ENCODE results near the gene GALNT17.
"Not testable (repeated sequence)": the region's sequence is repeated elsewhere in the genome, so short reads cannot be mapped to it uniquely, and the experiment has no call there.

GALNT17 gene

GRCh38 chr7:71237945-71238344 is 106.0 kb downstream of the GALNT17 start:
- no peak for DNase-seq

DNA sequence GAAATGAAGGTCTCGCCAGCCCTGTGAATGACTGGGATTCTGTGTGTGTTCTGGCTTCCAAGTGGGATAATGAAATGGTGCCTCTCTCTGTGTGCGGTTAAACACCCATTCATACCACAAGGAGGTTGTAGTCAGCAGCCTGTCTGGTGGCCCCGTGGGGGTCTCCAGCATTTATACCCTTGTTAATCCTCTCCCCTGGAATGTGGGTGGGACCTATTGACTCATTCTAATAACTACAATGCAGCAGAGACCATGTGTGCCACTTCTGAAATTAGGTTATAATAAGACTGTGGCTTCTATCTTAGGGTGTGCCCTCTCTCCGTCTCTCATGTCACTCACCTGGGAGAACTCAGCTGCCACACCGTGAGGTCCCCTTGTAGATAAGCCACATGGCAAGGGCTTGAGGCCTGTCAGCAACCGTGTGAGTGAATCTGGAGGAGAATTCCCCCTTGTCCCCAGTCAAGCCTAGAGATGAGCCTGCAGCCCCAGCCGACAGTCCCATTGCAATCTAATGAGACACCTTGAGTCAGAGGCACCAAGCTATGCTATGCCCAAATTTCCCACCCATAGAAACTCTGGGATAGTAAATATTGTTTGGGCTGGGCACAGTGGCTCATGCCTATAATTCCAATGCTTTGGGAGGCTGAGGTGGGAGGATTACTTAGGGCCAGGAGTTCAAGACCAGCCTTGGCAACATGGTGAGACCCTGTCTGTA is 106.8 kb downstream of the GALNT17 start:
- no peak for DNase-seq

GRCh38 chr7:71239586-71240268 is 107.8 kb downstream of the GALNT17 start:
- DNase-seq = no peak

- DNase-seq = no peak
Measured at GRCh38 chr7:71243736-71244410, 111.9 kb downstream of the GALNT17 start.

DNA sequence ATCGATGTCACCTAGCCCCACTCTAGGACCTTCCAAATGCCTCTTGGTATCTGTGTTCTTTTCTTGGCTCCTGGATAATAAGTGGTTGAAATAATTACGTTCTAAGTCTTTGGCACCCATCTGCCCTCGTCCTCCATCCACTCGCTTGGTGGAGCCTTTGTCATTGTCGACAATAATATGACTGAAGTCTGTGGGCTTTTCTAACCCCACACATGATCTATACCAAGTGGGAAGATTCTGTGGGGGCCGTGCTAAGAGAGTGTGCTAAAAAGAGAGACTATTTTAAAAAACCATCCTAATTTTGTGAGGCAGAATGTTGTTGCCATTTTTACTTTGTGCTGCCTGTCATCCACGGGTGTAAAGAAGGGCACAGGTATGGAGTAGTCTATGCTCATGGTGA is 113.1 kb downstream of the GALNT17 start:
- DNase-seq = no peak

DNA sequence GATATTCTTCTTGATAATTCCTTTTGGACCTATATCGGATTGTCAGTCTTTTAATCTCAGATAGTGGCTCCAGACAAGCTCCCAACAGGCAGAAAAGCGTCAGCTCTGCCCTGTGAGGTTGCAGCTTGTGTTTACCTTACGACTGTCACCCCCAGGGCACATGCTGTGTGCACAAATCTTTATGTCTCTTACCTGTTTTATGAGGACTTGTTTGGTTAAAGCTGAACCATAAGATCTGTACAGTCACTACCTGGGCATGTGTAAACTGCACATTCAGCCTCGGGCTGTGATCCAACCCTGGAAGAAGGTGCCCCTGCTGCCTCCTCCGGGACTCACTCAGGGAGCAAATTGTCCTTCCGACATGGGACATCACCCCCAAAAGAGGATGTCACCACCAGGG is 119.8 kb downstream of the GALNT17 start:
- no peak for DNase-seq

GRCh38 chr7:71254751-71255150 is 122.8 kb downstream of the GALNT17 start:
- DNase-seq = no peak

DNA sequence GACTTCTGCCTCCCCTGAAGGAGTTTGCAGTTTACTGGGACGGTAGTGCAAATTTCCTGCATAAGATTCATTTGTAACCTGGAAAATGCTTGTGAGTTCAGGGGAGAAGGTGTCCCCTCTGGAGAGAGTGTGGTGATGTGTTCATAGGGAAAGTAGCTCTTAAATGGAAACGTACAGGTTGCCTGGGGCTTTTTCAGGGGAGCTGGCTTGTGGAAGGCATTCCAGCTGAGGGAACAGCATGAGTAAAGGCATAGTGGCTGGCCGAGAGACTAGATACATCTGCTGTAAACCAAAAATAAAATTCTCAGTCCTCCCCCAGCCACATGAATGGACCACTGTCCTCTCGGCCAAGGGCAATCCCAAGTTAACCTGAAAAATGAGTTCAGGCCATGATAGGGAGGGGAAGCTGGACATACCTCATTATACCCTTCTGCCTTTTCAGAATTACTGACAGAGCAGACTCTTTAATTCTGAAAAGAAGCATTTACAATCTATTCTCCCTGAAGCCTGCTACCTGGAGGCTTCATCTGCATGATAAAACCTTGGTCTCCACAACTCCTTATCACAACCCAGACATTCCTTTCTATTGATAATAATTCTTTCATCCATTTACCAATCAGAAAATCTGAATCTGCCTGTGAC is 123.7 kb downstream of the GALNT17 start:
- no peak for DNase-seq

DNA sequence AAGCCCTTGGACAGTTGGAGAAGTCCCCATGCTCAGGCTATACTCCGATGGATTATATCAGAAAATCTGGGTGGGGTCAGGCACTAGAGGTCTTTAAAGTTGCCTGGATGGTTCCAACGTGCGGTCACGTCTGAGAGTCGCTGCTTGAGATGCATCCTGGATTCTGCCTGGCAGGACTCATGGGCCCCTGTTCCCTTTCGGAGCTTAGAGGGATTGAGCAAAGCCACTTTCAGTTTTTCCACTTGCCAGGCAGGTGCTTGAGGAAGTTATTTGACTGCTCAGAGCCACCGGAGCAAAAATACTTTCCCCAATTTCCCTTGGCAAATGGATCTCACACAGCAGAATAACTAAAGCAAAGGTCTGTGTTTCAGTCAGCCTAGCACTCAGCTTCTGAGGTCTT is 129.1 kb downstream of the GALNT17 start:
- no peak for DNase-seq

- not testable (repeated sequence) for DNase-seq
Measured at GRCh38 chr7:71262834-71263233, 130.9 kb downstream of the GALNT17 start.

DNA sequence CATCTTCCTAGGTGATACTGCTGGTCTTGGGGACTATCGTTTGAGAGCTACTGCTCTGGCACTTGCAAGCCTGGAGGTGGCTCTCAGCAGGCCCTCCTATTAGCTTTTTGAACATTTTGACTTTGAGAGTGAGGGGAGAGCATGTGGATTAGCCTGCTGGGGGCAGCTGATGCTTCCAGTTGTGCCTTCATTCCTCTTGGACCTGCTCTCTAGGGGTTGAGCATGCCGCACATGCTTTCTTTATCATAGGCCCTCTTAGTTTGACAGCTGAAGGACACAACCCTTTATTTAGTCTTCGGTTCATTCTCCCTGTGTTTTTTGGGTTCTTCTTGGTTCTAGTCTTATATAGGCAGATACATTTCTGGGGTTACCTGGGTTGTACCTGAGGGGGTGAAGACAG is 132.1 kb downstream of the GALNT17 start:
- no peak for DNase-seq

- DNase-seq = no peak
Measured at GRCh38 chr7:71266912-71267311, 135.0 kb downstream of the GALNT17 start.

GRCh38 chr7:71267734-71268469 is 136.0 kb downstream of the GALNT17 start:
- no peak for DNase-seq

GRCh38 chr7:71270558-71270957 is 138.6 kb downstream of the GALNT17 start:
- no peak for DNase-seq

DNA sequence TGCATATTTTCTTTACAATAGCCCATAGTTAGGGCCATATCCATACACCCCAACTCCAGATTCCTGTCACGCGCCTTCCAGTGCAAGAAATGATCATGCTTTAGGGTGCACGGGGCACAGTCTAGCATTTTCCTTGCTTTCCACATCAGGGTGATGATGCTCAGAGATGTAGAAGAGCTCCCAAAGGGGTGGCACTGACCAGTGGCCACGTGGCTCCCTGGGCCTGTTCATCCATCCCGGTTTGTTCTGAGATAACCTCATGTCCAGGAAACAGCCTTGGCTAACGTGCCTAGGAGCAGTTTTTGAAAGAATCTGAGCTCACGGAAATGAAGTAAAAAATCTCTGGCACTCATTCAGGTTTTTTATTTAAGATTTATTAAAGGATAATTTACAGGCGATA is 139.3 kb downstream of the GALNT17 start:
- DNase-seq = no peak

- no peak for DNase-seq
Measured at GRCh38 chr7:71272509-71273490, 140.9 kb downstream of the GALNT17 start.

- no peak for DNase-seq
Measured at GRCh38 chr7:71278257-71278656, 146.3 kb downstream of the GALNT17 start.

GRCh38 chr7:71281261-71281660 is 149.3 kb downstream of the GALNT17 start:
- DNase-seq = no peak

DNA sequence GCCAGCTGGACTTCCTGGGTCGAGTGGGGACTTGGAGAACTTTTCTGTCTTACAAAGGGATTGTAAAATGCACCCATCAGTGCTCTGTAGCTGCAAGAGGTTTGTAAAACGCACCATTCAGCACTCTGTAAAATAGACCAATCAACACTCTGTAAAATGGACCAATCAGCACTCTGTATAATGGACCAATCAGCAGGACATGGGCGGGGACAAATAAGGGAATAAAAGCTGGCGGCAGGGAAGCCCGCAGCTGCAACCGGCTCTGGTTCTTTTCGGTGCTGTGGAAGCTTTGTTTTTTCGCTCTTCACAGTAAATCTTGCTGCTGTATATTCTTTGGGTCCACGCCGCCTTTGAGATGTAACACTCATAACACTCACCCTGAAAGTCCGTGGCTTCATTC is 151.9 kb downstream of the GALNT17 start:
- no peak for DNase-seq

DNA sequence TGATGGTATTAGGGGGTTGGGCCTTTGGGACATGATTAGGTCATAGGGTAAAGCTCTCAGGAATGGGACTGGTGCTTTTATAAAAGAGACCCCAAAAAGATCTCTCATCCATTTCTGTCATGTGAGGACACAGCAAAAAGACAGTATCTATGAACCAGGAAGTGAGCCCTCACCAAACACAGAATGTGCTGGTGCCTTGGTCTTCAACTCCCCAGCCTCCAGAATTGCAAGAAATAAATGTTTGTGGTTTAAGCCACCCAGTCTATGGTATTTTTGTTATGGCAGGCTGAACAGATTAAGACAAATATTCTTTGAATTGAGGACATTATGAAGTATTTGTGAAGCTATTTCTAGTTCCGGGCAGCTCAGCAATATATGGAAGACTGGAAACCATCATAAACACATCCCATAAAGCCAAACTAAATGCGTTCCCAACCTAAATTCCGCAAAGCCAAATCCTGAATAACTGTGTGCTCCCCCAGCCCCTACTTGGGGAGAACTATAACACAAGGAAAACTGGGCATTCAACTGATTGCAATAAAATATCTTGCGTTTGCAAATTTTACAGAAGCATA is 153.7 kb downstream of the GALNT17 start:
- DNase-seq = no peak

DNA sequence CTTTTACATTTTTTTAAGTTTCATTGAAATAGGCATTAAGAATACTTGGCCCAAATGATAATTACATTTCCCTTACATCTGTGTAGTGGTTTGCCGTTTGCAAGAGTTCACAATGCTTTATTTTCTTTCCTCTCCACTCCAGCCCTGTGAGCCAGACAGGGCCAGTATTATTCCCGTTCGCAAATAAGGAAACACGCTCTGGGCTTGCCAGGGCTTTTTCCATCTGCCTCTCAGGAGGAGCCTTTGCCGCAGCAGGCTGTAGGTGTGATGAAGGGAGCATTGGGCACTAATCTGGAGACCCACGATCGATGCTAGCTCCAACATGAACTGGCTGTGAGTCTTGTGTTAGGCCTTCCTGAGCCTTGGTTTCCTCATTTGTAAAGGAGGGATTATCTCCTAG is 154.4 kb downstream of the GALNT17 start:
- DNase-seq = no peak

Data from NCI-H1417 (cell line).